GM23338 (cell line): ENCODE results near the gene KLF2. TPM values are rescaled to one million over a fixed set of nuclear protein-coding genes. Genes with fewer than 3 reads are reported as not detected.

Experiments
- ATAC-seq: fragments of 200-7000 bp; cut with Tn5 transposase; 3 replicates; pipeline ENCODE4 v1.9.1; 2020
- DNase-seq: peaks from one replicate; pipeline ENCODE4 v3.0.0-alpha.2; 2015; ENCODE audit warnings: low spot score
- H2AFZ ChIP-seq: fragments of 200-600 bp; sonication (generic); 2 replicates; pipeline ENCODE4 v1.8.0; 2016; ENCODE audit warnings: antibody characterized with exemption, mild to moderate bottlenecking, moderate library complexity
- H3F3A ChIP-seq: fragments of 200-600 bp; sonication (generic); replicated peaks from 2 replicates; pipeline ENCODE4 v1.8.0; 2017; ENCODE audit warnings: antibody characterized with exemption, mixed run types, low read depth
- H3K27ac ChIP-seq: fragments of 200-600 bp; sonication (generic); 2 replicates; pipeline ENCODE4 v1.6.1; 2016; ENCODE audit warnings: low read depth
- H3K27me3 ChIP-seq: fragments of 200-600 bp; sonication (generic); 2 replicates; pipeline ENCODE4 v1.8.0; 2016; ENCODE audit warnings: mild to moderate bottlenecking, mixed run types, moderate library complexity; ENCODE audit not compliant: insufficient read depth
- H3K36me3 ChIP-seq: fragments of 200-600 bp; sonication (generic); 2 replicates; pipeline ENCODE4 v1.8.0; 2016; ENCODE audit warnings: mild to moderate bottlenecking; ENCODE audit not compliant: insufficient read depth
- H3K4me1 ChIP-seq: fragments of 200-600 bp; sonication (generic); 2 replicates; pipeline ENCODE4 v1.8.0; 2016; ENCODE audit warnings: mild to moderate bottlenecking, moderate library complexity; ENCODE audit not compliant: insufficient read depth
- H3K4me2 ChIP-seq: fragments of 200-600 bp; sonication (generic); 2 replicates; pipeline ENCODE4 v1.7.1; 2017; ENCODE audit warnings: mixed run types
- H3K4me3 ChIP-seq: fragments of 200-600 bp; sonication (generic); 2 replicates; pipeline ENCODE4 v1.6.1; 2016; ENCODE audit warnings: mixed run types
- H3K79me2 ChIP-seq: fragments of 200-600 bp; sonication (generic); replicated peaks from 2 replicates; pipeline ENCODE4 v1.8.0; 2017; ENCODE audit warnings: mild to moderate bottlenecking; ENCODE audit not compliant: insufficient read depth
- H3K9me2 ChIP-seq: fragments of 200-600 bp; sonication (generic); 2 replicates; pipeline ENCODE4 v1.8.0; 2017; ENCODE audit not compliant: insufficient read depth
- H4K20me1 ChIP-seq: fragments of 200-600 bp; sonication (generic); replicated peaks from 2 replicates; pipeline ENCODE4 v1.8.0; 2017; ENCODE audit warnings: mild to moderate bottlenecking; ENCODE audit not compliant: insufficient read depth
- H3K27ac Mint-ChIP-seq: 2 replicates; pipeline ENCODE4 v1.8.0; 2020; ENCODE audit warnings: inconsistent platforms, mild to moderate bottlenecking, moderate library complexity, mixed read lengths
- H3K27me3 Mint-ChIP-seq: 3 replicates; pipeline ENCODE4 v1.8.0; 2022; ENCODE audit warnings: low read depth, mild to moderate bottlenecking, moderate library complexity, mixed read lengths, inconsistent platforms; ENCODE audit not compliant: insufficient read depth, poor library complexity
- H3K36me3 Mint-ChIP-seq: 3 replicates; pipeline ENCODE4 v1.8.0; 2021; ENCODE audit warnings: low read depth, mild to moderate bottlenecking, inconsistent platforms, moderate library complexity, mixed read lengths
- H3K4me1 Mint-ChIP-seq: 3 replicates; pipeline ENCODE4 v1.8.0; 2020; ENCODE audit warnings: mild to moderate bottlenecking, inconsistent platforms, mixed read lengths
- H3K4me3 Mint-ChIP-seq: 3 replicates; pipeline ENCODE4 v1.8.0; 2021; ENCODE audit warnings: moderate library complexity, mild to moderate bottlenecking, inconsistent platforms, mixed read lengths
- H3K9me3 Mint-ChIP-seq: 3 replicates; pipeline ENCODE4 v1.8.0; 2020; ENCODE audit warnings: moderate library complexity, mild to moderate bottlenecking, inconsistent platforms, mixed read lengths
- CREB1 ChIP-seq: fragments of 250-450 bp; sonication (Bioruptor Pico); IDR thresholded peaks from 2 replicates; pipeline ENCODE4 v1.5.0; 2020; ENCODE audit warnings: low read depth, mild to moderate bottlenecking, moderate library complexity
- CTCF ChIP-seq, 2 experiments: fragments of 200-600 bp in 1 of 2; sonication (generic) in 1 of 2; conservative IDR thresholded peaks; 2 replicates each; pipeline versions ENCODE4 v1.5.1 to v1.6.1; 2016 to 2017; ENCODE audit warnings: antibody characterized with exemption in 2 of 2, low read depth in 2 of 2, mild to moderate bottlenecking in 2 of 2, moderate library complexity in 1 of 2
- ETS1 ChIP-seq: IDR thresholded peaks from 2 replicates; pipeline ENCODE4 v1.6.1; 2016; ENCODE audit warnings: antibody characterized with exemption
- EZH2 ChIP-seq: fragments of 200-600 bp; sonication (generic); IDR thresholded peaks from one replicate; pipeline ENCODE4 v1.8.0; 2017; ENCODE audit warnings: antibody characterized with exemption, mild to moderate bottlenecking, low read depth; ENCODE audit not compliant: unreplicated experiment
- EZH2phosphoT487 ChIP-seq: fragments of 200-600 bp; sonication (generic); IDR thresholded peaks from one replicate; pipeline ENCODE4 v1.8.1; 2018; ENCODE audit warnings: antibody characterized with exemption; ENCODE audit not compliant: unreplicated experiment
- JUNB ChIP-seq: IDR thresholded peaks from one replicate; pipeline ENCODE4 v1.6.1; 2016; ENCODE audit warnings: antibody characterized with exemption; ENCODE audit not compliant: unreplicated experiment
- NANOG ChIP-seq: IDR thresholded peaks from 2 replicates; pipeline ENCODE4 v1.6.1; 2016; ENCODE audit warnings: antibody characterized with exemption, borderline replicate concordance
- POLR2AphosphoS5 ChIP-seq: IDR thresholded peaks from 2 replicates; pipeline ENCODE4 v1.6.1; 2016; ENCODE audit warnings: antibody characterized with exemption, low read depth
- REST ChIP-seq: IDR thresholded peaks from one replicate; pipeline ENCODE4 v1.6.1; 2018; ENCODE audit warnings: antibody characterized with exemption; ENCODE audit not compliant: unreplicated experiment
- STAT1 ChIP-seq: IDR thresholded peaks from one replicate; pipeline ENCODE4 v1.6.1; 2016; ENCODE audit warnings: antibody characterized with exemption; ENCODE audit not compliant: unreplicated experiment
- ZNF114 ChIP-seq: fragments of 250-450 bp; sonication (Bioruptor Pico); IDR thresholded peaks from 2 replicates; pipeline ENCODE4 v1.5.0; 2020; ENCODE audit warnings: mild to moderate bottlenecking, moderate library complexity
- ZNF331 ChIP-seq: fragments of 250-450 bp; sonication (Bioruptor Pico); IDR thresholded peaks from 2 replicates; pipeline ENCODE4 v1.5.0; 2020; ENCODE audit warnings: low read depth, mild to moderate bottlenecking, moderate library complexity
- ZNF462 ChIP-seq: fragments of 250-450 bp; sonication (Bioruptor Pico); IDR thresholded peaks from 2 replicates; pipeline ENCODE4 v1.5.0; 2020; ENCODE audit warnings: mild to moderate bottlenecking, moderate library complexity
- polyA plus RNA-seq: library from polyadenylated mRNA; unstranded; fragments of >200 nt; fragmentation: Nextera tagmentation; extraction: Ambion mirVana; gene quantifications from 2 replicates; pipeline ENCODE4 v1.2.1, GENCODE V29; 2016
- total RNA-seq: library from RNA; depleted of rRNA; stranded (reverse); fragments of >200 nt; shearing (Covaris generic); gene quantifications from 2 replicates; pipeline ENCODE4 v1.2.3, GENCODE V29; 2014

Gene KLF2
- total and polyA plus RNA-seq, 2 experiments from 2014 or later = 0.90 TPM; not detected in 1

GRCh38 chr19:16363852-16364230 lies 39.2 kb downstream of the KLF2 start:
- no peaks in the 10 kb centered on the region for H3K27me3 ChIP-seq
- 0 out of 2 replicates have a peak overlapping the region, but pooled peaks have one; percentile 3 for H3K27ac ChIP-seq
- ATAC-seq (peak; percentile 13; the same call in 2 of the 3 replicates), DNase-seq (no peak)
- no peak overlapping the region for H3K4me3 ChIP-seq
- no peak overlapping the region for H2AFZ ChIP-seq
- H3K9me2 ChIP-seq = no peaks in the 10 kb centered on the region
- TF ChIP-seq CREB1 (CRISPR knock-in tag) (no peak), EZH2 (no peak), ETS1 (no peak), JUNB (no peak), NANOG (no peak), STAT1 (no peak), CTCF (conservative IDR thresholded peaks at IDR 0.05; ENCODE audit: low read depth in 2 of 2) (no peak), POLR2AphosphoS5 (no peak), ZNF114 (no peak), ZNF462 (CRISPR knock-in tag) (no peak), EZH2phosphoT487 (no peak), REST (no peak), ZNF331 (CRISPR knock-in tag) (no peak)
- H4K20me1 ChIP-seq = no peaks in the 10 kb centered on the region; the same call in 1 of the 2 replicates
- H3K36me3 Mint-ChIP-seq = peaks cover 5% of the 10 kb centered on the region; the same call in 1 of the 3 replicates
- H3K4me3 Mint-ChIP-seq = no peak overlapping the region
- H3K4me1 ChIP-seq = peaks cover 8% of the 10 kb centered on the region; the same call in 1 of the 2 replicates
- peaks cover 13% of the 10 kb centered on the region for H3K27me3 Mint-ChIP-seq
- no peak overlapping the region for H3K4me2 ChIP-seq
- peaks cover 25% of the 10 kb centered on the region for H3K4me1 Mint-ChIP-seq
- H3K79me2 ChIP-seq = no peaks in the 10 kb centered on the region
- no peaks in the 10 kb centered on the region for H3K36me3 ChIP-seq
- H3F3A ChIP-seq = no peaks in the 10 kb centered on the region
- H3K9me3 Mint-ChIP-seq = no peaks in the 10 kb centered on the region
- H3K27ac Mint-ChIP-seq = no peak overlapping the region
